Measurements from ENCODE around the gene PGM5.
"Not testable (repeated sequence)": the region's sequence is repeated elsewhere in the genome, so short reads cannot be mapped to it uniquely, and the experiment has no call there.

PGM5 gene

GRCh38 chr9:68375789-68376188, 19.4 kb downstream of the PGM5 start:
- not testable (repeated sequence) for H3K4me2 ChIP-seq (ENCODE audit: insufficient read depth, low read length, poor library complexity, severe bottlenecking); H2BK15ac ChIP-seq (ENCODE audit: low read length); H3K36me3 ChIP-seq (replicated peaks in 1 of 2; ENCODE audit: control insufficient read depth in 2 of 2, insufficient read depth in 2 of 2, low read length in 2 of 2); H2AK5ac ChIP-seq (ENCODE audit: low read depth, low read length); H4K8ac ChIP-seq (ENCODE audit: low read depth, low read length); H2AFZ ChIP-seq (ENCODE audit: low read length); H3K4me1 ChIP-seq (ENCODE audit: control insufficient read depth in 2 of 2, insufficient read depth in 1 of 2, low read depth in 1 of 2, low read length in 2 of 2); H3K23ac ChIP-seq (ENCODE audit: low read depth, low read length, poor library complexity); H4K91ac ChIP-seq (ENCODE audit: low read depth, low read length, poor library complexity); H3K14ac ChIP-seq (ENCODE audit: low read length); H2BK120ac ChIP-seq (ENCODE audit: low read depth, low read length); H2BK12ac ChIP-seq (ENCODE audit: low read length); H3K18ac ChIP-seq (ENCODE audit: low read length); H3K4me3 ChIP-seq (ENCODE audit: low read length in 2 of 2); H3K27ac ChIP-seq (replicated peaks; ENCODE audit: low read length); H3K79me1 ChIP-seq (ENCODE audit: low read depth, low read length); H3K27me3 ChIP-seq (ENCODE audit: control insufficient read depth in 3 of 3, insufficient read depth in 3 of 3, low read depth in 1 of 3, low read length in 3 of 3); DNase-seq (ENCODE audit: low spot score); H3K4ac ChIP-seq (ENCODE audit: low read length); H3K9me3 ChIP-seq (replicated peaks in 1 of 2; ENCODE audit: control insufficient read depth in 2 of 2, insufficient read depth in 1 of 2, low read depth in 1 of 2, low read length in 2 of 2); H3K9ac ChIP-seq (ENCODE audit: low read depth, low read length, poor library complexity); H2BK5ac ChIP-seq (ENCODE audit: low read length)
- no CpG with 5 or more reads among the region's 4 CpGs for WGBS, 2 donors (ENCODE audit: extremely low coverage in 2 of 2, insufficient read length in 2 of 2, insufficient replicate concordance in 1 of 2)

- H3K23ac ChIP-seq (ENCODE audit: low read depth, low read length, poor library complexity); H3K4me3 ChIP-seq (ENCODE audit: low read length in 2 of 2); H2BK120ac ChIP-seq (ENCODE audit: low read depth, low read length); H3K4me1 ChIP-seq (ENCODE audit: control insufficient read depth in 2 of 2, insufficient read depth in 1 of 2, low read depth in 1 of 2, low read length in 2 of 2); H3K14ac ChIP-seq (ENCODE audit: low read length); H4K8ac ChIP-seq (ENCODE audit: low read depth, low read length); H2BK5ac ChIP-seq (ENCODE audit: low read length); H2BK15ac ChIP-seq (ENCODE audit: low read length); H3K79me1 ChIP-seq (ENCODE audit: low read depth, low read length); H2AK5ac ChIP-seq (ENCODE audit: low read depth, low read length); H3K27me3 ChIP-seq (ENCODE audit: control insufficient read depth in 3 of 3, insufficient read depth in 3 of 3, low read depth in 1 of 3, low read length in 3 of 3); H4K91ac ChIP-seq (ENCODE audit: low read depth, low read length, poor library complexity); H3K27ac ChIP-seq (replicated peaks; ENCODE audit: low read length); H3K36me3 ChIP-seq (replicated peaks in 1 of 2; ENCODE audit: control insufficient read depth in 2 of 2, insufficient read depth in 2 of 2, low read length in 2 of 2); H3K9me3 ChIP-seq (replicated peaks in 1 of 2; ENCODE audit: control insufficient read depth in 2 of 2, insufficient read depth in 1 of 2, low read depth in 1 of 2, low read length in 2 of 2); H3K18ac ChIP-seq (ENCODE audit: low read length); H2AFZ ChIP-seq (ENCODE audit: low read length); DNase-seq (ENCODE audit: low spot score); H3K4ac ChIP-seq (ENCODE audit: low read length); H2BK12ac ChIP-seq (ENCODE audit: low read length); H3K9ac ChIP-seq (ENCODE audit: low read depth, low read length, poor library complexity); H3K4me2 ChIP-seq (ENCODE audit: insufficient read depth, low read length, poor library complexity, severe bottlenecking): not testable (repeated sequence)
- no CpG with 5 or more reads among the region's 1 CpG for WGBS, 2 donors (ENCODE audit: extremely low coverage in 2 of 2, insufficient read length in 2 of 2, insufficient replicate concordance in 1 of 2)
Observed at GRCh38 chr9:68377723-68378122, 21.3 kb downstream of the PGM5 start.

DNA sequence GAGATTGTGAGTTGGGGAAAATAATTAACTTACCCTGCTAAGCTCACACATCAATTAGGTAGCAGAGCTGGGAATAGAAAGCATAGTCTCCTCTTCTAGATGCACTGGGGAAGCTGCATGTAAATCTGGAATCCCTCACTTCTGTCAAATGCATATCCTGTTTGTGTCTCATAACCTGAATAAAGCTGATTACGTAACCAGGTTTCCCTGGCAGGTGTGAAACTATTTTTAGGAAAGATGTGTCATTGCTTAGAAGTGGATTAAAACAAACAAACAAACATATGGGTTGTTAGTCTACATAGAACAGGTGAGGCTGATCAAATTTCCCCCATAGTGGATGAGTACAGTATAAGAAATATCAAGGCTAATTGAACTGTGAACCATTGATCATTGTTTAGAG, 27.5 kb downstream of the PGM5 start:
- H4K91ac ChIP-seq (ENCODE audit: low read depth, low read length, poor library complexity); H3K18ac ChIP-seq (ENCODE audit: low read length); H2AFZ ChIP-seq (ENCODE audit: low read length); H3K14ac ChIP-seq (ENCODE audit: low read length); H3K27ac ChIP-seq (replicated peaks; ENCODE audit: low read length); H4K8ac ChIP-seq (ENCODE audit: low read depth, low read length); H2BK15ac ChIP-seq (ENCODE audit: low read length); H3K36me3 ChIP-seq (replicated peaks in 1 of 2; ENCODE audit: control insufficient read depth in 2 of 2, insufficient read depth in 2 of 2, low read length in 2 of 2); H2AK5ac ChIP-seq (ENCODE audit: low read depth, low read length); H3K9me3 ChIP-seq (replicated peaks in 1 of 2; ENCODE audit: control insufficient read depth in 2 of 2, insufficient read depth in 1 of 2, low read depth in 1 of 2, low read length in 2 of 2); H2BK120ac ChIP-seq (ENCODE audit: low read depth, low read length); H3K9ac ChIP-seq (ENCODE audit: low read depth, low read length, poor library complexity); H3K79me1 ChIP-seq (ENCODE audit: low read depth, low read length); H3K4me2 ChIP-seq (ENCODE audit: insufficient read depth, low read length, poor library complexity, severe bottlenecking); DNase-seq (ENCODE audit: low spot score); H2BK5ac ChIP-seq (ENCODE audit: low read length); H3K4ac ChIP-seq (ENCODE audit: low read length); H3K27me3 ChIP-seq (ENCODE audit: control insufficient read depth in 3 of 3, insufficient read depth in 3 of 3, low read depth in 1 of 3, low read length in 3 of 3); H3K4me1 ChIP-seq (ENCODE audit: control insufficient read depth in 2 of 2, insufficient read depth in 1 of 2, low read depth in 1 of 2, low read length in 2 of 2); H3K23ac ChIP-seq (ENCODE audit: low read depth, low read length, poor library complexity); H3K4me3 ChIP-seq (ENCODE audit: low read length in 2 of 2); H2BK12ac ChIP-seq (ENCODE audit: low read length): not testable (repeated sequence)
- WGBS, 2 donors (ENCODE audit: extremely low coverage in 2 of 2, insufficient read length in 2 of 2, insufficient replicate concordance in 1 of 2) = no CpG with 5 or more reads among the region's 1 CpG

GRCh38 chr9:68389558-68389957, 33.1 kb downstream of the PGM5 start:
- H3K9me3 ChIP-seq (replicated peaks in 1 of 2; ENCODE audit: control insufficient read depth in 2 of 2, insufficient read depth in 1 of 2, low read depth in 1 of 2, low read length in 2 of 2); H3K27me3 ChIP-seq (ENCODE audit: control insufficient read depth in 3 of 3, insufficient read depth in 3 of 3, low read depth in 1 of 3, low read length in 3 of 3); H3K14ac ChIP-seq (ENCODE audit: low read length); H3K79me1 ChIP-seq (ENCODE audit: low read depth, low read length); H2BK12ac ChIP-seq (ENCODE audit: low read length); H2AK5ac ChIP-seq (ENCODE audit: low read depth, low read length); H3K4me1 ChIP-seq (ENCODE audit: control insufficient read depth in 2 of 2, insufficient read depth in 1 of 2, low read depth in 1 of 2, low read length in 2 of 2); H2AFZ ChIP-seq (ENCODE audit: low read length); H2BK5ac ChIP-seq (ENCODE audit: low read length); H3K4me3 ChIP-seq (ENCODE audit: low read length in 2 of 2); DNase-seq (ENCODE audit: low spot score); H2BK120ac ChIP-seq (ENCODE audit: low read depth, low read length); H4K91ac ChIP-seq (ENCODE audit: low read depth, low read length, poor library complexity); H2BK15ac ChIP-seq (ENCODE audit: low read length); H3K4ac ChIP-seq (ENCODE audit: low read length); H3K4me2 ChIP-seq (ENCODE audit: insufficient read depth, low read length, poor library complexity, severe bottlenecking); H4K8ac ChIP-seq (ENCODE audit: low read depth, low read length); H3K18ac ChIP-seq (ENCODE audit: low read length); H3K23ac ChIP-seq (ENCODE audit: low read depth, low read length, poor library complexity); H3K36me3 ChIP-seq (replicated peaks in 1 of 2; ENCODE audit: control insufficient read depth in 2 of 2, insufficient read depth in 2 of 2, low read length in 2 of 2); H3K27ac ChIP-seq (replicated peaks; ENCODE audit: low read length); H3K9ac ChIP-seq (ENCODE audit: low read depth, low read length, poor library complexity): not testable (repeated sequence)
- WGBS, 2 donors (ENCODE audit: extremely low coverage in 2 of 2, insufficient read length in 2 of 2, insufficient replicate concordance in 1 of 2) = no CpG with 5 or more reads among the region's 4 CpGs

Data from neuronal stem cell (in vitro differentiated cells).